HG02938 (cell line): ENCODE results near the gene CCR3.

ENCODE experiments used
- ATAC-seq: cut with Tn5 transposase; IDR thresholded peaks from one replicate; pipeline ENCODE4 v1.9.1; 2021; ENCODE audit warnings: mild to moderate bottlenecking, moderate library complexity; ENCODE audit not compliant: unreplicated experiment

CCR3 gene

DNA sequence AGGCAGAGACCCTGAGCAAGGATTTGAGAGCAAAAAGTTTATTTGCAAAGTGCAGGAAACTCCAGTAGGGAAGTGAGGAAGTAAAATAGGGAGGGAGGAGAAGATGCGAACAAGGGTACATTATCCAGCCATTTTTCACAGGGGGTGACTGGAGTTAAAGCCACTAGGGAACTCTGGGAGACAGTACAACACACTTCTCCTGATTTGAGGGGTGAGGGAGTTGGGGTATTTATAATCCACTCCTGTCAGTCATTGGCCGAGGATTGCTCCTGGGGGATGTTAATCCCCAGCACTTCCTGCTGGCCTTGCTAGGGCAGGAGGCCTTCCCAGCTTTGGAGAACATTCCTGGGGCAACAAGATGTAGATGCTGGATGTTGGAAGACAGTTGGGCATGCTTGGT, 28.2 kb downstream of the CCR3 start:
- ATAC-seq, result no peak

DNA sequence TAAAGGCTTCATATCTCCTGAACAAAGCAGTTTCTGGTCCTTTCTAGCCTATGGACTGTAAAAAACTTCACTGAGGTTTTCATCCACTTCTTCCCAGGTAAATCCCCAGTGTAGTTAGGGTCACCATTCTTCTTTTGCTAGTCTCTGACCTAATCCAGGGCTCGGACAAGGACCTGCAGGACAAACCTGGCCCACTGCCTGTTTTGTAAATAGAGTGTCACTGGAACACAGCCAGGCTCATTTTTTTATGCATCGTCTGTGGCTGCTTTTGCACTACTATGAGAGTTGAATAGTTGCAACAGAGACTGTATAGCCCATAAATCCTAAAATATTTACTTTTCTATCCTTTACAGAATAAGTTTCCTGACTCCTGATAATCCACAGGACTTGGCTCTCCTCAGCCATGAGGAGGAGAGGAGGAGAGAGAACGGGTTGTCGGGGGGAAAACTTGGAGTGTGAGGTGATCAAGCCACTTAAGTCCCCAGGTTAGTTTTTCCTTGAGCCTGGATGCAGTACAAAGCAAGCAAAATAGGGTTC, 29.0 kb downstream of the CCR3 start:
- ATAC-seq, result no peak

DNA sequence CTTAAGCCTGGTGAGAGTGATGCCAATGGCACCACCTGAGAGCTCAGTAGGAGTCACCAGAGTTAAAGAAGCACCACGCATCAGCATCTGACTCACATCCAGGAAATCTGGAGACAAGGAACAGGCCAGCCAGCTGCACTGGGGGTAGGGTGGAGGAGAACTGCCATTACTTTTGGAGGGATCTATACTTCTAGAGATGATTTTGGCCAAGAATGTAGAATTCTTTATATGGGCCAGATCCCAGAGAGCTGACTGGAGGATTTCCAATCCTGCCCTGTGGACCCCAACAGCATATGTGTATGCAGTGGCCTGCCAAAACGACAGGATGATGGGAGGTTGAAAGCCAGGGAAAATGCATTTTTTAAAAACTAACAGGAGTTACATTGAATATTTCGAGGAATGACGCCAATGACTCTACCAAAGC, 29.8 kb downstream of the CCR3 start:
- no peak for ATAC-seq

DNA sequence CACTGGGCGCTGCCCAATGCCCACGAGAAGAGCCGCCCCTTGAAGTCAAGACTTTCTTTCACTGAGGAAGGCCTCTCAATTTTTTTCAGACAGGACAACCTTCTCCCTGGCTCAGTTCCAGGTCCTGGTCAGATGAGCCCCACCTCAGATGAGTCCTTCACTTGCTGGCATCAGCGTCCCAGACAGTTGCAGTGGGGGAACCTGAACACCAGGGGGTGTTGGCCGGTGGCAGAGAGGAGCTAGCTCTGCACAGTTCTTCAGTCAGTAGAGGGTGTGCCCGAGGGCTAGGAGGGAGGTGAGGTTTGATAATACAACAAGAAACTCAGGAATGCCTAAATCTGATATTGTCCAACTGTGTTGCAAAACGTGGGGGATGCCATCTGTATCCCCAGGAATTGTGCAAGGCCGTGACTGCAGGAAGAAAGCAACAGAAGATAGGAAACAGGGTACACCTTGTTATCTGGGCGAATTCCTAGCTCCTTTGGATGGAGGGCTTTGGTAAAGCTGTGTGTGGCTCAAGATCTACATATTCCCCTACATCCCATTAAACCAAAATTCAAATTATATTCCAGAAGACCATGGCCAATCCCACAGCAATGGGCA, 34.3 kb downstream of the CCR3 start:
- no peak for ATAC-seq

DNA sequence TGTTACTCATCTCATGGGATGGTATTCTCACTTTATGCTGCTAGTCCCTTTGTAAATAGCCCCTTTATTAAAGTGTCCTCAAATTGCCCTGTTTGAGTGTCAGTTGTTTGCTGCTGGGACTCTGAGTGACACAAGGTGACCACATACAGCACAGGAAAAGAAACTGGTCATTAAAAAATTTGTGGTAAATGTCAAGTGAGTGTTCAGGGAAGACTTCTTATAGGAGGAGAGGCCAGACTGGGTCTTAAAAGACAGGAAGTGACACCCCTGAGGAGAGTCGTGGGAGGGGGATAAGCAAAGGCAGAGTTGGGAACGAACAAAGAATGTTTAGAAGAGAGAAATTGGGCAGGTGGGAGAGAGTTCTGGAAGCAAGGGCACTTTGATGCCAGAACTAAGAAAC, 35.2 kb downstream of the CCR3 start:
- no peak for ATAC-seq

DNA sequence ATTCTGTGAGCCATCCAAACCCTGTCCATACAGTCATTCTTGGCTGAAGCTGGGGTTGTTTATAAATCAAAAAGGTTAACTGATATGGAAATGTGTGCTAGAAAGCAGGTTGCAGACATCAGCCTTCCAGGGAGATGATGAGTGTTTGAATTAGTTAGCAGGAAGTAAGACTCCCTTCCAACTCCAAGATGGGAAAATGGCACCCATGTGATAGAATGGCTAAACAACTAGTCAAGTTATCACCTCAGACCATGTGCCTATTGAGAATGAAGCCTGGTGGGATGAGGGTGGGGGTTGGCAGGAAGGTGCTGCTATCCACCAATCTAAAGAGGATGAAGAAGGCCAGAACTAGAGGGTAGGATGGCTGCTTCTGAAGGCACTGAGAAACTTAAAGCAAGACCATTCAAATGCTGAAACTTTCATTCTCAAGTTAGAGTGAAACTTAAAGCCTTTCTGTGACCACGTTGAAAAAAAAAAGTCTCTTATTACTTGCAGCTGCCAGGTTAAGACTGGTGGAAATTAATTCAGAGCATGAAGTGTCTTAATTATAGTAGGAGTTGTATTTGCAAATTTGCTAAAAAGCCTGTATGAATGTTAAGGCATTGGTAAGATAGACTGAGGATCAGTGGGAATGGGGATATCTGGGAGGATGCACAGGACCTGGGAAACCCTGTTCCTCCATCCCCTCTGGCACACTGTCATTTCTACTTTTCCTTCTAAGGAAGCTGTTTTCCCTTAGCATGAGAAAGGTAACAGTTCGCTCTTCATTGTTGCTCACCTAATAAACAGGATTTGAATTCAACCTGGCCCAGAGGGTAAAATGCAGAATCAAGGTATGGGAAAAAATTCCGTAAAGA, 36.8 kb downstream of the CCR3 start:
- ATAC-seq, result no peak

DNA sequence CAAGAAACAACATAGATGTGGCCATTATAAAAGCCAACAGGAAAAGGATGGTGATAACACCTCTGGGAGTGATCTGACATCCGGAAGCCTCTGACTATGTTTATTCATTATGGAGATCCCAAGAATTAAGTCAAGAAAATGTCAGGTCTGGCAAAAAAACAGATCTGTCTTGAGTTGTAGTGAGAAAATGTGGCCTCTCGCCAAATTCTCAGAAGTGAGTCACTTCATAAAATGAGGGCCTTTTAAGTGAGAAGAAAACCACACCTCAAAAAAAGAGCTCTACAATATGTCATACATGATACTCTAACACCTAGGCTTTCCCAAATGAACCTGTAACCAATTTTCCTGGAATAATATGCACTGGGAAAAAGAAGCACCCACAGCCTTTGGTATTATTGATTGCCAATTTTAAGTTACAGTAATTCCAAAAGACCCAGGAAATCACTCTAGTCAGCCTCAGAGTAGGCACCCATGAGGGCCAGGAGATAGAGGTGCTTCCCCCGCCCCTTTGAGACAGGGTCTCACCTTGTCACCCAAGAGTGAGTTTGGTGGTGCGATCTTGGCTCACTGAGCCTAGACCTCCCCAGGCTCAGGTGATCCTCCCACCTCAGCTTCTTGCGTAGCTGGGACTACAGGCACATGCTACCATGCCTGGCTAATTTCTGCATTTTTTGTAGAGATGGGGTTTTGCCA, 38.0 kb downstream of the CCR3 start:
- no peak for ATAC-seq

DNA sequence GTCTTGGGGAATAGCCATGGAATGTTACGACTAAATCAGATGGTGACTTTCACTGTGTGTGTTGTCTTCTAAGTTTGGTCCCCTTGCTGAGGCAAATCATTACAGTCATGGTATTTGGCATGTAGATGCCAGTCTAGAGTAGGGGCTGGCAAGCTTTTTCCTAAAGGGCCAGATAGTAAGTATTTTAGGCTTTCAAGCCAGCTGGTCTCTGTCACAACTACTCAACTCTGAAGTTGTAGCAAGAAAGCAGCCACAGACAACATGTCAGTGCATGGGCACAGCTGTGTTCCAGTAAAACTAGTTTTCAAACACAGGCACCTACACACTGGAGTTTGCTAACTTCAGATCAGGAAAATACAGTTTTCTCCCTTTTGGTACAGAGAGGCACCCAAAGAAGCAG, 39.3 kb downstream of the CCR3 start:
- no peak for ATAC-seq

DNA sequence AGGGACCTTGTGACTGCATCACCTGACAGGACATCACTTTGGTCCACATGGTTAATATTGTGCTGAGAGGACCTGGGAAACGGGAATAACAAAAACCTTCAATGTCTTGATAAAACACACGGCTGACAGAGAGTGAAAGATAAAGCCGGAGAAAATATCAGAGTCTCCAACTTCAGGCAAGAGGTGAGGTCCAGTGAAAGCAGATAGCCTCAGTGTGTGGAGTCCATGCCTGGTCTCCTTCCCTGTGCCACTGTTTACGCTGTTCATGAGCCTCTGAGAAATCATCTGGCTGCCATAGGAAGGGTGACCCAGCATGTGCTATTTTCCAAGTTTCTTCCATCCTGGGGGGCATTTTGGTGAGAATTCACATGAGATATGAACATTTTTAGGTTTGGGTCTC, 39.8 kb downstream of the CCR3 start:
- ATAC-seq, result no peak

DNA sequence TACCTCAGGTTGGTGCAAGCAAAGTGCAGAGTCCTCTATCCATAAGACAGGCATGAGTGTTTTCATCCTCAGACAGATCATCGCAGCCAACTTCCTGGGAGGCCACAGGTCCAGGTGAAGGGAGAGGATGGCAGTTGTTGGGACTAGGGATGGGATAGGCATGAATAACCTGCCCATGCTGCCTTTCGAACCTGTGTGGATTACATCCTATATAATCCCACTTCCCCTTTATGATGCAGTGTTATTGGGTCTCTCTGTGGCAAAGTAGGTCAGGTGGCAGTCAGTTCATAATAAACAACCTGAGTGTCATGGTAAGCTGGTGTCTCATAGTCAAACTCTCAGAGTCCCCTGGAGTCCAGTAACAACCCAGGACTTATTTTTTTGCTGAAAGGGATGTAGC, 40.4 kb downstream of the CCR3 start:
- no peak for ATAC-seq

DNA sequence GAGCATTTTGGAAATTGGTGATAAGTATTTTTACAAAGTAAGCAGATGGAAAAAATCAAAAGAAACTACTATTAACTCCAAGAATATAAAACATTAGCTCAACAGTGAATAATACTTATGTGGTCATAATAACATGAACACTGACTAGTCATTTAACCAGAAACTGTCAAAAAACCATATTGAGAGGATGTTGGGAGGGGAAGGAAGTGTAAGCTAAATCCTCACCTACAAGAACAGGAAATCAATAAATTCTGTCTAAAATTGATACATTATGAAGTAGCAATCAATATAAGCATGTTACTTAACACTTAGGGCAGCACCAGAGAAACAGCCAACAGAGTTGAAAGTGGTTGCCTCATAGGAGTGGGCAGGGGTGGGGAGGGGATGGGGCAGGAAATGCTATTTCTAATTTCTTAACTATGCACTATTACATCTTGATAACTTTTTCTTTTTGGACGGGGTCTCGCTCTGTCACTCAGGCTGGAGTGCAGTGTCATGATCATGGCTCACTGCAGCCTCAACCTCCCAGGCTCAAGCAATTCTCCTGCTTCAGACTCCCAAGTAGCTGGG, 41.7 kb downstream of the CCR3 start:
- ATAC-seq, result no peak

DNA sequence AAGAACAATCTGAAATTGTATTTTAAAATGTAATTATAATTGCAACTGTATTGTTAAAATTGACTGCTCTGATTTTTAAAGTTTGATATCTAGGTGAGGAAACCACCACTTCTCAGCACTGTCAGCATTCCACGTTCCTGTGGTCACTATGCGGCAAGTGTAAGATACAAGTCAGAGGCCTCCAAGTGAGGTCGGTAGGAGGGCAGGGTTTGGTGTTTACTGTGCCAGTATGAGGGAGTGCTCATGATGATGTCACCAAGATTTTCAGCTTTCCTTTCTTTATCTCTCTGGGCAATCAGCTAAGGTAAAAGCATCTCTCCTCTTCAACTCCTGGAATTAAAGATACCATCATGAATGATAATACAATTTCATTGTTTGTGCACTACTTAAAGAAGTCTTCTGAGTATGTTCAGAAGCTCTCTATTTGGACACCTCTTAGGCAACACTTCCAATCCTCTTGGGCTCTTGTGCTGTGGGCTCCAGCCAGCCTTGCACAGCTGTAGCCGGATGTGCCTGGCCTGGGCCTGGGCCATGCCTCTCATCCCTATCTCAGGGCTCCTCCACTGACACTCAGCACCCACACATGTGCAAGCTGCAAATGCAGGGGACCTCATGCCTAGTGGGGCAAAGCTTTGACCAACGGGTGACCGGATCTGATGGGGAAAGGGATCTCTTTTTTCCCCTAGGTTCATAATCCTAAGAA, 42.9 kb downstream of the CCR3 start:
- no peak for ATAC-seq

DNA sequence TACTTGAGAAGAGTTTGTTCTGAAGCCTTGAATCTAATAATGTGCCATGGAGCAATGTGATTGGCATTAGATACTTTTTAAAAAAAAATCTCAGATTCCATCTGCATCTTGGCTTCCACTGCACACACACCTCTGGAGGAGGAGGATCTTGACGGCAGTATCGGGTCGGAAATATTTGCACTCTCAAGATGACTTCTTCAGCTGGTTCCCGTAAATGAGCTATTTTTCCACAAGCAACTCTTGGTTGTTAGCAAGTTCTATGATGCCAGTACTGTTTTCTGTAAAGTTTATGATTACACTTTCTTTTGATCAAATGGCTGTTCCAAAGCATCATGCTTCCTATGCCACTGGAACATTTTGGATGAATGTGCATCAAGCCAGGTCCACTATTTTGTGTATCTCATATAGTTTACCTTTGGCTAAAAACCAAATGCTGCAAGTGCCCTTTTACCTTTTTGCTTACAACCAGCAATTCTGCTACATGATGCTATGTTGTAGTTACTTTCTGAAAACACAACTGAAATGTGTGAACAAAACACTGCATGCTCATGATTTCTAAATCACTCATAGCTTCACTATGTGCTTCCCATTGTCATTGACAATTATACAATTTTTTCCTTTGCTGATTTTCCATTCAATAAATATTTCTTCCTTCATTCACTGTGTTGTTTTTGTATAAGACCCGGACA, 43.8 kb downstream of the CCR3 start:
- ATAC-seq, result no peak

DNA sequence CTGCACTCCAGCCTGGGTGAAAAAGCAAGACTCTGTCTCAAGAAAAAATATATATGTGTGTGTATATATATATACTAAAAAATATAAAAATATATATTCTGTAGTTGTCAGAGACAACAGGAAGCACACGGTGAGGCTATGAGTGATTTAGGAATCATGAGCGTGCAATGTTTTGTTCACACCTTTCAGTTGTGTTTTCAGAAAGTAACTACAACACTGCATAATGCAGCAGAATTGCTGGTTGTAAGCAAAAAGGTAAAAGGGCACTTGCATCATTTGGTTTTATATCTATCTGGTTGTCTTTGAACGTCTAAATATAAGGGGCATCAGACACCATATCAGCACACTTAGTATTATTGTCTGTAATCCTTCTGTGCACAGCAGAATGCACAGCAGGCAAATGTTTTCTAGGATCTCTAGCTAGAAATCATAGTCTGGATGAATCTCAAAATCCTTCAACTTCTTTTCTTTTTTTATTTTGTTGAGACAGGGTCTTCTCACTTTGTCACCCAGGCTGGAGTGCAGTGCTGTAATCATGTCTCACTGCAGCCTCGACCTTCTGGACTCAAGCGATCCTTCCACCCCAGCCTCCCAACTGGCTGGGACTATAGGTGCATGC, 44.8 kb downstream of the CCR3 start:
- no peak for ATAC-seq

DNA sequence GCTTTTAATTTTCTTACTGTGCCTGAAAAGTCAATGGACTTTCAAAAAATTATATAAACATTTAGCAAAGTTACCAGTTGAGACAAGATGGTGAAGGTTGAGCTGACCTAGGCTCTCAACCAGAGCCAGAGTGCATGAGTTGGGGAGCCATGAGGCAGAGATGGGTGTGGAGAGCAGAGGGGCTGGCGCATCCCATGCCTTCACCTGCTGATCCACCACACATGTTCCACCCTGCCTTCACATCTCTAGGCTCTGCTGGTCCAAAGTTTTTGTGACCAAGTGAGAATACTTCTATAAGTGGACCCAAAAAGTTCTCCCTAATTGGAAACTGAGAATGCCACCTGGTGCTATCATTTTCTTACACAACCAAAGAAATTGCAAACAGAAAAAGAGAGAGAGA, 47.3 kb downstream of the CCR3 start:
- ATAC-seq, result no peak

DNA sequence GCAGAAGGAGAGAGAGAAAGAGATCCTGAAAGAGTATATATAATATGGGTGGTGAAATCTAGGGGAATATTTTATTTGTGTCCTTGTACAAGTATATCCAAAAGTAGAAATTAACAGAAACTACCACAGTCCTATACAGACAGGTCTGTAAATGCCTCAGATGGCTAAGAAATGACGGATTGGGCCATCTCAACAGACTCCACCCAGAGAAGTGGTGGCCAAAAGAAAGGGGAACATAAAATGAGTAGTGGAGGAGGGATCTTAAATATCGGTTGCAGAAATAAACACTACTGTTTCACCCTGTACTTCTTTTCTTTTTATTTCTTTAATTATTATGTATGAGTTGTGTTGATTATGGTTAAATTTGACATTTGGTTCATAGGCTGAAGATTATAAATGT, 47.7 kb downstream of the CCR3 start:
- no peak for ATAC-seq

DNA sequence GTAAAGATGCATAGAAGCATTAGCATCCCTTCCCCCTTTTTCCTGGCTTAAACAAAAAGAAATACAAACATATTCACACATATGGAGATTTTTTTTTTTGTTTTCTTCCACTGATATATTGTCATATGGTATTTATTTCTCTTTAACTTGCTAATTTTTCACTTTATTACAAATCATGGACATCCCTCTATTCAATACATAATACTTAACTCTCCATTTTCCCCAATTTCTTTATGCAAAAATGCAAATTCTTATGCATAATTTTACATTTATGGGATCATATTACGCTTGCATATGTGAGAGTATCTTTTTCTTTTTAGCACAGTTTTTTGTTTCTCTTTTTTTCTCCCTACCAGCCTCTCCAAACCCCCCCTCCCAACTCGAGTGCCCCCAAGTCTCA, 48.8 kb downstream of the CCR3 start:
- no peak for ATAC-seq

DNA sequence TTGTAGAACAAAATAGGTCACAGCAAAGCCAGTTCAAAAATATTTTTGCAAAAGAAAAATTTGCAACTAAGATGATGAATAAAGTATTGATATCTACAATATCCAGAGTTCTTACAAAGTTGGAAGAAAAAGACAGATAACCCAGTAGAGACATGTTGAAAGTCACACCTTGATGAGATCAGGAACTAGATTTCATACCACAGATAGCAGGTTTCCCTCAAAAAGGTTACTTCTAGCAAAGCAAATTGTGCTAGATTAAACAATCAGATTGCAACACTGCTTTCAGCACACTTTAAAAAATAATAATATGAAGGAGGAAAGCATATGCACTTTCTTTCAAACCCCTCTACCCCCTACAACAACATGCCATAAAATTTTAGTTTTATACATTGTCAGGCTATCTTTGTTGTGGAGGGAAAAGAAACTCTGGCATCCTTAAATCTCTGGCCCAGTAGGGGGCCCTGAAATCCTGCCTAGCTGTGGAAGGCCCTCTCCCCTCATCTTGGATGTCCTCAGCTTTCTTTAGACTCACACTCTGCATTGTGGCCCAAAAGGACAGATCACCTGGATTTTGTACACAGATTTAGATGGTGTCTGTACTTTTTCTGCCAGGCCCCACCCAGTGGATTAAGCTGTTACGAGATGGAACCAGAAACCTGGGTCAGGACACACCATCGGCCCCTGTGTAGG, 50.9 kb downstream of the CCR3 start:
- ATAC-seq, result no peak
